LNCAP (cell line): Measurements from ENCODE around the gene CAMTA1.

ENCODE experiments used
- TF ChIP-seq, protein P1 (sequence below): fragments of 450-650 bp; IDR thresholded peaks from 2 replicates; pipeline ENCODE4 v1.5.1; 2017; ENCODE audit warnings: mild to moderate bottlenecking

CAMTA1 gene

DNA sequence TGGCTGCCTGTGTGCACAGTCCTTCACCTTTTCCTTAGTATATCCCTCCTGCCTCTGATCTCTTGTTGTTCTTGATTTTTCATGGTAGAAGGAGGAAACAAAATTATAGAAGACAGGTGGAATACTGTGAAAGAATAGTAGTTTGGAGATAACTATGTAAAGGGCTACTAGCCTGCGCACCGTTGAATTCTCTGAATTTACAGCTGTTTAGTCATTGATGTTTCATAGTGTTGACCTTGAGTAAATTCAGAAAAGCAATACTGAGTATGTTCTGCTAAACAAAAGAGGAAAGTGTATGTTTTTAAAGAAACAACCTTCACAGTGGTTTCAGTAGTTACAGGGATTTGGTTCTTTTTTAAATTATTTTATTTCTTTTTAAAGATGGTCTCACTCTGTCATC, 18.1 kb downstream of the CAMTA1 start:
- TF ChIP-seq, protein P1, sequence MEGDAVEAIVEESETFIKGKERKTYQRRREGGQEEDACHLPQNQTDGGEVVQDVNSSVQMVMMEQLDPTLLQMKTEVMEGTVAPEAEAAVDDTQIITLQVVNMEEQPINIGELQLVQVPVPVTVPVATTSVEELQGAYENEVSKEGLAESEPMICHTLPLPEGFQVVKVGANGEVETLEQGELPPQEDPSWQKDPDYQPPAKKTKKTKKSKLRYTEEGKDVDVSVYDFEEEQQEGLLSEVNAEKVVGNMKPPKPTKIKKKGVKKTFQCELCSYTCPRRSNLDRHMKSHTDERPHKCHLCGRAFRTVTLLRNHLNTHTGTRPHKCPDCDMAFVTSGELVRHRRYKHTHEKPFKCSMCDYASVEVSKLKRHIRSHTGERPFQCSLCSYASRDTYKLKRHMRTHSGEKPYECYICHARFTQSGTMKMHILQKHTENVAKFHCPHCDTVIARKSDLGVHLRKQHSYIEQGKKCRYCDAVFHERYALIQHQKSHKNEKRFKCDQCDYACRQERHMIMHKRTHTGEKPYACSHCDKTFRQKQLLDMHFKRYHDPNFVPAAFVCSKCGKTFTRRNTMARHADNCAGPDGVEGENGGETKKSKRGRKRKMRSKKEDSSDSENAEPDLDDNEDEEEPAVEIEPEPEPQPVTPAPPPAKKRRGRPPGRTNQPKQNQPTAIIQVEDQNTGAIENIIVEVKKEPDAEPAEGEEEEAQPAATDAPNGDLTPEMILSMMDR: no peak

DNA sequence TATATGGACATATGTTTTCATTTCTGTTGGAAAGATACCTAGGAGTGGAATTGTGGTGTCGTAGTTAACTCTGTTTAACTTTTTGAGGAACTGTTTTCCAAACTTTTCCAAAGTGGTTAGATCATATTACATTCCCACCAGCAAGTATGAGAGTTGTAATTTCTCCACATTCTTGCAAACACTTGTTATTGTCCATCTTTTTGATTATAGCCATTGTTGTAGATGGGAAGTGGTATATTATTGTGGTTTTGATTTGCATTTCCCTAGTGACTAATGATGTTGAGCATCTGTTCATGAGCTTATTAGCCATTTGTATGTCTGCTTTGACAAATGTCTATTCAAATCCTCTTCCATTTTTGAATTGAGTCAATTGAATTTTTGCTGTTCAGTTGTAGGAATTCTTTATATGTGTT, 19.8 kb downstream of the CAMTA1 start:
- TF ChIP-seq, protein P1: no peak

DNA sequence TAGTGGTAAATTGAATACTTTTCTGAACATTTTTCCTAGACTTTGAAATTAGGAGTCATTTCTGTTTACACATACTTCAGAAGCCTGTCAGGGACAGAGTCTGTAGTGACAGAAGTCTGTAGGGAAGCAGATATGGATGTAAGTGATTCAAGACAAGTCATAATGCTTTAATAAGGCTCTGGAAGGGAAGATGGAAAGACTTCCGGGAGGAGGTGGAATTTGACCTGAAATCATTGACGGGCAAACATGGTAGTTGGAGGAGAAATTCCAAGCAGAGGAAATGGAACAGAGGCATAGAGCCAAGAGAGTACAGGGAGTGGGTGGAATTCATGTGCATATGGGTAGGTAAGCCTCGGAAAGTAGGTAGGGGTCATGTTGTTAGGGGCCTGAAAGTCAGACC, 22.5 kb downstream of the CAMTA1 start:
- TF ChIP-seq, protein P1: no peak

DNA sequence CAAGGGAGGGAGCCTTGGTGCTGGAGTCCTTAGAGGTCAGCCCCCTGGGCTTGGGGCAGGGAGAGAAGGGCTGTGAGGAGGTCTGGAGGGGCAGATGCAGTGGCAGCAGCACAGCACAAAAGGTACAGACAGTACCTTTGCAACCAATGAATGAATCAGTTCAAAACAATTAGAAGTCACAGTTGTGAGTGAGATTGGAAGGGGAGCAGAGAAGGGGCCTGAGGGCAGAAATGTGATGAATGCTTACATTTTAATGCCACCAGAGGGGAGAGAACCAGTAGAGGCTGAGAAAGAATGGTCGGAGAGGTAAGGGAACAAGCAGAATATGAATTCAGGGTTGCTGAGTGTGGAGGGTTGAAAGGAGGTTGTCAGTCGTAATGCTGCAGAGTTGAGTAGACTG, 24.2 kb downstream of the CAMTA1 start:
- TF ChIP-seq, protein P1: no peak

DNA sequence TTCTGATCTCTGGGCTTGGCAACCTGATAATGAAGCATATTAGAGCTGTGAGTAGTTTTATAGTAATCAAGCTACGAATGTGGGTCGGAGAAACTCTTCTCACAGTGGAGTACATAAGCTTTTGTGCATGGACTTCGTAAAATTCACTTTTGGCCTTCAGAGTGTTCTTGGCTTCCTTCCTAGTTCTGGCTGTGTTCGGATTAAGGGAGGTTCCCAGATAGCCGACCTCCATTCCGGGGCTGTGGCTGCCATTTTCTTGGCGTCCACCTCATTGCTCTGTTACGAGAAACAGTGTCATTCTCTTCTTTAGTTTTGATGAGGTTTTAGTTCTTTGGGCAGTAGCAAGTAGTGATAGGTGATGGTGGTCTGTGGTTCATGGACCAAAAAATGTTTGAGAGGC, 26.3 kb downstream of the CAMTA1 start:
- TF ChIP-seq, protein P1: no peak

DNA sequence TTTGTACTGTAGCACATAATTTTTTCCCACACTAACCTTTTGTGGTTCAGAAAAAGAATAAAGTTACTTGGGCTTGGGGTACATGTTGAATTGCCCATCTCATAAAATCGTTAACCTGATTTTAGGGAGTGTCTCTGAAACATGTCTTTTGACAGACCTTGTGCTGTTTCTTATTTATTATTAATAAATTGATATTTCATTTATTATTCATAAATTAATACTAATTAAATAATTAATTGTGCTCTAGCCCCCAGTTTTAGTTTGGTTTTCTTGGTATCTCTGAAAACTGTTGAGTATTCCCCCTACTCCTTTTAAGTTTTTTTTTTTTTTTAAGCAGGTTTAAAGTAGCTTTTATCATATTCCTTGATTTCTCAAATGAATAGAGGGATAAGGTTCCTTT, 27.9 kb downstream of the CAMTA1 start:
- TF ChIP-seq, protein P1: no peak

DNA sequence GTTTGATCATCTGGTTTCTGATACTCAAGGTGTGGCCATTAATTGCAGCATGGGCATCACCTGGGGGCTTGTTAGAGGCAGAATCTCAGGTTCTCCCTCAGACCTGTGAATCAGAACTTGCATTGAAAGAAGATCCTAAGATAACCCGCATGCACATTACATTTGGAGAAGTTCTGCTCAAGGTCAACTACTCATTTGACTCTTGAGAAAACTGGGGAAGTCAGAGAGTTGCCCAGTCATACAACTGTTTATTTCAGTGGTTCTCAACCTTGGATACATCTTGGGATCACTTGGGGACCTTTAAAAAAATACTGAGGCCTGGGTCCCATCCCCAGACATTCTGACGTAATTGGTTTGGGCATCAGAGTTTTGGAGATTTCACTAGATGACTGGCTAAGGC, 30.5 kb downstream of the CAMTA1 start:
- TF ChIP-seq, protein P1: no peak

DNA sequence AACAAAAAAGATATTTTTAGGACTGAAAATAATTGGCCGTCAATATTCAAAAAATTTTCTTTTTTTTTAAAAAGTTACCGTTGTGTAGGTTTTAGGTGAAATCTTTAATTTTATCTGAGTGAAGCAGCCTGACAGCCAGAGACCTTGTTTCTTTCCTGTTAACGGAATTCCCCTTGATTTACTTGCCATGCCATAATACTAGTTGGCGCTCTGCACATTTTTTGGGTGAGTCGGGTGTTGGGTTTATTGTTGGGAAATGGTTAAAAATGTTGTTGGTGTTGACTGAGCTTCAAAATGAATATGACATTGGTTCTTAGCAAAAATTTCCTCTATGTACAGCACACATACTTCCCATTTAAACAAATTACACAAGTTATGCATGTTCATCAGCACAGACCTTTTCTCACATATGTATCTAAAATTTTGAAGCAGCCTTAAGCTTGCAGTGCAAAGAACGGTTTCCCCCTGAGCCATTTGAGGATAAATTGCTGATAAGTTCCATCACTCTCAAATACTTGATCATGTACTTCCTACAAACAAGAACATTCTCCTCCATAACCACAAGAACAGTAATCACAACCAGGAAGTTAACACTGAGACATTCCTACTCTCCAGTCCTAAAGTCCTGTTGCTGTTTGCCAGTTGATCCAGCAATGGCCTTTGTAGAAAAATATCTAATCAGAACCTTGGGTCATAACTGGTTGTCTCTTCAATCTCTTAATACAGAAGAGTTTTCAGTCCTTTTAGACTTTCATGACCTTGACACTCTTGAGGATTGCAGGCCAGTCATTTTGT, 34.2 kb downstream of the CAMTA1 start:
- TF ChIP-seq, protein P1: no peak
